Measurements from ENCODE around the gene GRIK3. TPM values are rescaled to one million over a fixed set of nuclear protein-coding genes. Genes with fewer than 3 reads are reported as not detected.

Gene GRIK3
- total and polyA plus RNA-seq, 2 of the 8 experiments (the other 6 are each of a cell fraction or from before 2014, with no cell fraction given): 2.1 to 3.4 TPM

DNA sequence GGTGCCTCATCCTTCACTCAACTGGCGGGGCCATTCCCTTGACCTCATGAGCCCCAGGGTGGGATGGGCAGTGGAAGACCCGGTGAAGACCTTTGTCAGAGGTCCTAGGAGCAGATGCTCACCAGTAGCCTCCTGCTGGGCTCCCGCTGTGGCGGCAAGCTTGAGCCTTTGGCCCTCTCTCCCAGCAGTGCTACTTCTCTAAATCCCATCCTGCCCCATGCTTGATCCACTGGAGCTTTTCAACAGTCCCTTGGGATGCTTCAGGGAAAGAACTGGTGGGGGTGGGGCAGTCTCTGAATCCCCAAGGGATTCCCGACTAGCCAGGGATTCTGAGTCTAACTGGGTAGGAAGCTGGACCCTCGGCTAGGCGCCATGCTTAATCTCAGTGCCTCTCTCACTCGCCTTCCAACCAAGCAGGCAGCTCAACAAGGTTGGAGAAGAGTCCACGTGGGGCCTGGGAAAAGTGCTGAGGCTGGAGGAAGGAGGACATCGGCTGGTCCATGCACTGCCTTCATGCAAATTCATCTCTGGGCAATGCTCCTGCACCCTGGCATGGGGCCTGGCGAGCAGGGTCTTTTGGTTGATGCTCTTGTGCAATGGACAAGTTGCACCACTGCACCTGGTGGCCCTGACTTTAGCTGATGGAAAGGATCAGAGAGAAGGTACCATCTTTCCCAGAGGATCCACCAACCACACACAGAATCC lies 190.3 kb downstream of the GRIK3 start (continued):
- TF ChIP-seq GABPA (IDR thresholded peaks at IDR 0.05; ENCODE audit: borderline replicate concordance, insufficient read depth, low read length) (no peak), PHF8 (conservative IDR thresholded peaks at IDR 0.05; ENCODE audit: low read depth, low read length) (no peak), ATF3 (IDR thresholded peaks at IDR 0.05; ENCODE audit: insufficient read depth, low read depth, low read length) (no peak), BACH1 (IDR thresholded peaks at IDR 0.05; ENCODE audit: low read length) (no peak)
- TF ChIP-seq, protein P1, sequence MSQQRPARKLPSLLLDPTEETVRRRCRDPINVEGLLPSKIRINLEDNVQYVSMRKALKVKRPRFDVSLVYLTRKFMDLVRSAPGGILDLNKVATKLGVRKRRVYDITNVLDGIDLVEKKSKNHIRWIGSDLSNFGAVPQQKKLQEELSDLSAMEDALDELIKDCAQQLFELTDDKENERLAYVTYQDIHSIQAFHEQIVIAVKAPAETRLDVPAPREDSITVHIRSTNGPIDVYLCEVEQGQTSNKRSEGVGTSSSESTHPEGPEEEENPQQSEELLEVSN (IDR thresholded peaks at IDR 0.05): no peak
